Measurements from ENCODE around the gene OTOG.
A peak's percentile ranks its signal among the peaks of the same experiment; 100 is the strongest.

OTOG gene

DNA sequence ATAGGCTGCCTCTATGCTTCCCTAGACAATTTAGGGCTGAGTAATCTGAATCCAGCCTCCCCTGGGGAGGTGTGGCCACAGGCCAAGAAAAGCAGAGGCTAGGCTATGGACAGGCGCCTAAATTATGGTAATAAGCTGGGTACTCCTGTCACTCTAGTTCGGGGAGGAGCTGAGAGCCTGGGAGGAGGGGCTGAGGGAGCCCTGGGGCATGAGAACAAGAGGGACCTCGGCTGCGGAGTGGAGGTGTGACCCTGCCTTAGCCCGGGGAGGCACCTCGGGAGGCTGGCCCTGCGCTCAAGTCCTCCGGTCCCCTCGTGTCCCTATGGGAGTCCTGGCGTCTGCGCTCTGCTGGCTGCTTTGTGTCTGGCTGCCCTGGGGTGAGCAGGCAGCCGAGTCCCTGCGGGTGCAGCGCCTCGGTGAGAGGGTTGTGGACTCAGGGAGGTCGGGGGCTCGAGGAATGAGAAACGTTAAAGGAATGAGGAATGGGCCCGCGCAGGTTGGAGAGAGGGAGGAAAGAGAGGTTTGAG lies at the start of gene OTOG:
Gene OTOG (plus strand): TSS at position 209 of the 527 bp plus-strand sequence. CDS start 114 bp downstream, at position 323.
- POLR2A ChIA-PET = interaction anchor here (0.9 to 1.0 kb wide), 2 partner anchors 9 to 12 kb away, joined by 3 read pairs; no protein-coding TSS in a partner anchor
- no peak within 1 kb of the TSS for H3K4me3 ChIP-seq (ENCODE audit: low read depth, low read length)
- no peaks in the 10 kb centered on the region for H3K9me3 ChIP-seq (ENCODE audit: control insufficient read depth, insufficient read depth, low read depth, low read length)
- H3K4me1 ChIP-seq (ENCODE audit: control insufficient read depth, insufficient read depth, low read length) = no peaks in the 10 kb centered on the region
- CTCF ChIA-PET = interaction anchor here (0.6 to 2.2 kb wide), 11 partner anchors 11 to 301 kb away, joined by 3 to 9 read pairs (median 3); no protein-coding TSS in a partner anchor
- no peak within 1 kb of the TSS; the same call in 1 of the 2 replicates for H3K27ac ChIP-seq (ENCODE audit: extremely low read depth, low read depth, low read length)
- H3K36me3 ChIP-seq (ENCODE audit: control insufficient read depth in 2 of 2, insufficient read depth in 1 of 2, low read length in 2 of 2) = no peaks in the 10 kb centered on the region
- peak; percentile 56; the same call in 1 of the 2 replicates for TF ChIP-seq IKZF3 (tag by site-specific recombination; IDR thresholded peaks at IDR 0.05)
- no peak for TF ChIP-seq ZBTB1 (tag by site-specific recombination; IDR thresholded peaks at IDR 0.05)
- TF ChIP-seq ZNF394 (tag by site-specific recombination; IDR thresholded peaks at IDR 0.05; ENCODE audit: borderline replicate concordance) = peak; percentile 29; the same call in 1 of the 2 replicates
- 0 out of 2 replicates have a peak, but pooled peaks have one; percentile 39 for TF ChIP-seq TRIM28 (IDR thresholded peaks at IDR 0.05; ENCODE audit: borderline replicate concordance, low read length)
- TF ChIP-seq ZNF155 (tag by site-specific recombination; IDR thresholded peaks at IDR 0.05) = no peak
- no peak for TF ChIP-seq ZNF19 (tag by site-specific recombination; IDR thresholded peaks at IDR 0.05; ENCODE audit: low read depth)
- TF ChIP-seq ZBTB26 (tag by site-specific recombination; optimal IDR thresholded peaks at IDR 0.05) = no peak
- peak; percentile 69 for TF ChIP-seq ZNF777 (tag by site-specific recombination; IDR thresholded peaks at IDR 0.05; ENCODE audit: borderline replicate concordance)
- TF ChIP-seq WT1 (tag by site-specific recombination; IDR thresholded peaks at IDR 0.05) = peak; percentile 77
- TF ChIP-seq ZFHX2 (tag by site-specific recombination; conservative IDR thresholded peaks at IDR 0.05) = no peak
- no peak for TF ChIP-seq KLF8 (tag by site-specific recombination; IDR thresholded peaks at IDR 0.05)
- TF ChIP-seq, protein P1, sequence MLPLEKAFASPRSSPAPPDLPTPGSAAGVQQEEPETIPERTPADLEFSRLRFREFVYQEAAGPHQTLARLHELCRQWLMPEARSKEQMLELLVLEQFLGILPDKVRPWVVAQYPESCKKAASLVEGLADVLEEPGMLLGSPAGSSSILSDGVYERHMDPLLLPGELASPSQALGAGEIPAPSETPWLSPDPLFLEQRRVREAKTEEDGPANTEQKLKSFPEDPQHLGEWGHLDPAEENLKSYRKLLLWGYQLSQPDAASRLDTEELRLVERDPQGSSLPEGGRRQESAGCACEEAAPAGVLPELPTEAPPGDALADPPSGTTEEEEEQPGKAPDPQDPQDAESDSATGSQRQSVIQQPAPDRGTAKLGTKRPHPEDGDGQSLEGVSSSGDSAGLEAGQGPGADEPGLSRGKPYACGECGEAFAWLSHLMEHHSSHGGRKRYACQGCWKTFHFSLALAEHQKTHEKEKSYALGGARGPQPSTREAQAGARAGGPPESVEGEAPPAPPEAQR (tag by site-specific recombination; IDR thresholded peaks at IDR 0.05) = no peak
- TF ChIP-seq, protein P2, sequence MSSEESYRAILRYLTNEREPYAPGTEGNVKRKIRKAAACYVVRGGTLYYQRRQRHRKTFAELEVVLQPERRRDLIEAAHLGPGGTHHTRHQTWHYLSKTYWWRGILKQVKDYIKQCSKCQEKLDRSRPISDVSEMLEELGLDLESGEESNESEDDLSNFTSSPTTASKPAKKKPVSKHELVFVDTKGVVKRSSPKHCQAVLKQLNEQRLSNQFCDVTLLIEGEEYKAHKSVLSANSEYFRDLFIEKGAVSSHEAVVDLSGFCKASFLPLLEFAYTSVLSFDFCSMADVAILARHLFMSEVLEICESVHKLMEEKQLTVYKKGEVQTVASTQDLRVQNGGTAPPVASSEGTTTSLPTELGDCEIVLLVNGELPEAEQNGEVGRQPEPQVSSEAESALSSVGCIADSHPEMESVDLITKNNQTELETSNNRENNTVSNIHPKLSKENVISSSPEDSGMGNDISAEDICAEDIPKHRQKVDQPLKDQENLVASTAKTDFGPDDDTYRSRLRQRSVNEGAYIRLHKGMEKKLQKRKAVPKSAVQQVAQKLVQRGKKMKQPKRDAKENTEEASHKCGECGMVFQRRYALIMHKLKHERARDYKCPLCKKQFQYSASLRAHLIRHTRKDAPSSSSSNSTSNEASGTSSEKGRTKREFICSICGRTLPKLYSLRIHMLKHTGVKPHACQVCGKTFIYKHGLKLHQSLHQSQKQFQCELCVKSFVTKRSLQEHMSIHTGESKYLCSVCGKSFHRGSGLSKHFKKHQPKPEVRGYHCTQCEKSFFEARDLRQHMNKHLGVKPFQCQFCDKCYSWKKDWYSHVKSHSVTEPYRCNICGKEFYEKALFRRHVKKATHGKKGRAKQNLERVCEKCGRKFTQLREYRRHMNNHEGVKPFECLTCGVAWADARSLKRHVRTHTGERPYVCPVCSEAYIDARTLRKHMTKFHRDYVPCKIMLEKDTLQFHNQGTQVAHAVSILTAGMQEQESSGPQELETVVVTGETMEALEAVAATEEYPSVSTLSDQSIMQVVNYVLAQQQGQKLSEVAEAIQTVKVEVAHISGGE (tag by site-specific recombination; conservative IDR thresholded peaks at IDR 0.05; ENCODE audit: low read depth) = no peak
- TF ChIP-seq ZNF768 (tag by site-specific recombination; IDR thresholded peaks at IDR 0.05) = no peak
- TF ChIP-seq PRDM6 (tag by site-specific recombination; IDR thresholded peaks at IDR 0.05) = no peak
- TF ChIP-seq ZNF18 (tag by site-specific recombination; IDR thresholded peaks at IDR 0.05) = no peak; the same call in 1 of the 2 replicates
- TF ChIP-seq ZBTB17 (tag by site-specific recombination; IDR thresholded peaks at IDR 0.05) = peak; percentile 36
- peak; percentile 41 for TF ChIP-seq SP7 (tag by site-specific recombination; IDR thresholded peaks at IDR 0.05)
- no peak for TF ChIP-seq ZNF792 (tag by site-specific recombination; IDR thresholded peaks at IDR 0.05)
- no peak; the same call in 1 of the 2 replicates for TF ChIP-seq ZNF2 (tag by site-specific recombination; IDR thresholded peaks at IDR 0.05)
- no peak for TF ChIP-seq BCL11B (tag by site-specific recombination; IDR thresholded peaks at IDR 0.05; ENCODE audit: low read depth)
- no peak for TF ChIP-seq ZNF274 (IDR thresholded peaks at IDR 0.05; ENCODE audit: low read length)
- no peak for TF ChIP-seq ZNF274 (tag by site-specific recombination; IDR thresholded peaks at IDR 0.05; ENCODE audit: borderline replicate concordance)
- TF ChIP-seq ZNF623 (tag by site-specific recombination; IDR thresholded peaks at IDR 0.05) = no peak
- no peak for TF ChIP-seq ZNF169 (tag by site-specific recombination; IDR thresholded peaks at IDR 0.05)
- TF ChIP-seq ZNF423 (tag by site-specific recombination; IDR thresholded peaks at IDR 0.05) = 0 out of 2 replicates have a peak, but pooled peaks have one; percentile 34
- TF ChIP-seq, protein P3, sequence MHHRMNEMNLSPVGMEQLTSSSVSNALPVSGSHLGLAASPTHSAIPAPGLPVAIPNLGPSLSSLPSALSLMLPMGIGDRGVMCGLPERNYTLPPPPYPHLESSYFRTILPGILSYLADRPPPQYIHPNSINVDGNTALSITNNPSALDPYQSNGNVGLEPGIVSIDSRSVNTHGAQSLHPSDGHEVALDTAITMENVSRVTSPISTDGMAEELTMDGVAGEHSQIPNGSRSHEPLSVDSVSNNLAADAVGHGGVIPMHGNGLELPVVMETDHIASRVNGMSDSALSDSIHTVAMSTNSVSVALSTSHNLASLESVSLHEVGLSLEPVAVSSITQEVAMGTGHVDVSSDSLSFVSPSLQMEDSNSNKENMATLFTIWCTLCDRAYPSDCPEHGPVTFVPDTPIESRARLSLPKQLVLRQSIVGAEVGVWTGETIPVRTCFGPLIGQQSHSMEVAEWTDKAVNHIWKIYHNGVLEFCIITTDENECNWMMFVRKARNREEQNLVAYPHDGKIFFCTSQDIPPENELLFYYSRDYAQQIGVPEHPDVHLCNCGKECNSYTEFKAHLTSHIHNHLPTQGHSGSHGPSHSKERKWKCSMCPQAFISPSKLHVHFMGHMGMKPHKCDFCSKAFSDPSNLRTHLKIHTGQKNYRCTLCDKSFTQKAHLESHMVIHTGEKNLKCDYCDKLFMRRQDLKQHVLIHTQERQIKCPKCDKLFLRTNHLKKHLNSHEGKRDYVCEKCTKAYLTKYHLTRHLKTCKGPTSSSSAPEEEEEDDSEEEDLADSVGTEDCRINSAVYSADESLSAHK (tag by site-specific recombination; IDR thresholded peaks at IDR 0.05) = no peak

Data from HEK293 (cell line).